GM19372 (cell line): ENCODE measurements around the gene TANC1.
"Not testable (repeated sequence)": the region's sequence is repeated elsewhere in the genome, so short reads cannot be mapped to it uniquely, and the experiment has no call there.

ENCODE experiments used
- ATAC-seq: cut with Tn5 transposase; IDR thresholded peaks from one replicate; pipeline ENCODE4 v1.9.1; 2021; ENCODE audit warnings: mild to moderate bottlenecking, low read depth, moderate library complexity; ENCODE audit not compliant: unreplicated experiment

TANC1 gene

DNA sequence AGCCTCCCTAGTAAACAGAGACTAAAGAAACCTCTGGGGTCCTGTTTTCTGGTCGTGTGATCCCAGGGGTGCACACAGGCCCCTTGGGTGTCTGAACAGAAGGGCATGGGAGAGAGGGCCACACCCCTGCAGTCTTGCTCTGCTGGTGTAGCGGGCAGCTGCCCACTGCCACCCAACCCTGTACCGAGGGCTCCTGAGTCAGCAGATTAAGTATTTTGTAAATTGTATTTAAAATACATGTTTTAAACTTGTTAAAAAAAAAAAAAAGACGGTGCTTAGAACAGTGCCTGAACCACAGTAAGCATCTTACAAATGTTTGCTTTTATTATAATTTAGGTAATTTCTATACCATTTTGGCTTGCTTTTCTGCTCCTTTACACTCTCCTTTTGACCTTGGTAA is 113.7 kb downstream of the TANC1 start:
- ATAC-seq = no peak

- ATAC-seq = no peak
These were observed 116.2 kb downstream of the TANC1 start for GRCh38 chr2:159084384-159085370.

DNA sequence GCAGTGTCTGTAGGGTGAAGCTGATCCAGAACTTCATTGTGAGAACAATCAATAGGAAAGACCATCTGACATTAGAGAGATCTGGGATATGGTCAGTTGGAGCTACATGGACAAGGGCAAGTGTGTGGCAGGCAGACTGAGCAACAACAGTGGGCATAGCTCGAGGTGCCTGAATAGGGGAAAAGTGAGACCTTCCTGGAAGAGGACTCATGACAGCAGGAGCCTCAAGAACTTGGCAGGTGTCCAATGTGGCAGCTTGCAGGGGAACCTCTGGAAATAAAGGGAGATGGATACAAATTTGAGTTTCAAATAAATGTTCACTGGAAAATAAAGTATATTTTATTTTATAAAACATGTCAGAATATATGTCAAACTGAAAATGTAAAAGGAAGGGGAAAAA is 117.9 kb downstream of the TANC1 start:
- ATAC-seq = no peak

GRCh38 chr2:159086826-159087225 is 118.4 kb downstream of the TANC1 start:
- no peak for ATAC-seq

GRCh38 chr2:159088906-159089305 is 120.5 kb downstream of the TANC1 start:
- ATAC-seq = no peak

DNA sequence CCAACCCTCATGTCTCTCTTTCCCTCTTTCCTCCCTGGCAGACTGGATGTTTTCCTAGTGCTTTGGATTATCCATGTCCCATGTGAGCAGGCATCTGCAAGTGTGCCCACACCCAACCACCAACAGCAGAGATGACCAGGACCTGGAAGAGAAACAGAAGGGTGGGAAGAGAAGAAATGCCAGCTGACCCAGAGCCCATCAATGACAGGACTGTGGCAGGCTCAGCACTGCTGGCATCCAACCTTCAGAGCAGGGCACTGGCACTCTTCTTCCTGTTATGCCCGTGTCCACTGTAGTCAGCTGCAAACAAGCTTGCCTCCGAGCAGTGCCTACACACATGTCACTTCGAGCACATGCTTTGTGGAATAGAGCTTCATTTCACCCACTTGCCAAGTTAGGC is 121.1 kb downstream of the TANC1 start:
- no peak for ATAC-seq

GRCh38 chr2:159090514-159091201 is 122.2 kb downstream of the TANC1 start:
- ATAC-seq = peak; percentile 62

- no peak for ATAC-seq
These were observed 122.9 kb downstream of the TANC1 start for GRCh38 chr2:159091381-159091780.

DNA sequence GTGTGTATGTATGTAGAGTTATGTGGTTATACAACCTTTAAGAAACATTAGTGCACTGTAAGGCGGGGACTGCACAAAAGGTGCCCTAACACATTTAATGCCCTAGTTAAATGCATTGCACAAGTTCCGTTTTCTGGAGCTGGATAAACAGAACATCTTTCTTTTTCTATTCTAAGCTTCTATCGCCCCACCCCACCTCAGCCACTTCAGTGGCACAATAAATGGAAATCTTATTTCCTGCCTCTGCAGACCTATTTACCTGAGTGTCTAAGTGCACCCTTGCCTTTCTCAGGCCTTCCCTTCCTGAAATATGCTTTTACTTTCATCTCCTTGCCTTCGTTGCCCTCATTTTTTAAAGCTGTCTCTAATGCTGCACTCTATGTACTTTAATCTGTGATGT is 123.5 kb downstream of the TANC1 start:
- no peak for ATAC-seq

GRCh38 chr2:159093497-159093896 is 125.1 kb downstream of the TANC1 start:
- ATAC-seq = no peak

DNA sequence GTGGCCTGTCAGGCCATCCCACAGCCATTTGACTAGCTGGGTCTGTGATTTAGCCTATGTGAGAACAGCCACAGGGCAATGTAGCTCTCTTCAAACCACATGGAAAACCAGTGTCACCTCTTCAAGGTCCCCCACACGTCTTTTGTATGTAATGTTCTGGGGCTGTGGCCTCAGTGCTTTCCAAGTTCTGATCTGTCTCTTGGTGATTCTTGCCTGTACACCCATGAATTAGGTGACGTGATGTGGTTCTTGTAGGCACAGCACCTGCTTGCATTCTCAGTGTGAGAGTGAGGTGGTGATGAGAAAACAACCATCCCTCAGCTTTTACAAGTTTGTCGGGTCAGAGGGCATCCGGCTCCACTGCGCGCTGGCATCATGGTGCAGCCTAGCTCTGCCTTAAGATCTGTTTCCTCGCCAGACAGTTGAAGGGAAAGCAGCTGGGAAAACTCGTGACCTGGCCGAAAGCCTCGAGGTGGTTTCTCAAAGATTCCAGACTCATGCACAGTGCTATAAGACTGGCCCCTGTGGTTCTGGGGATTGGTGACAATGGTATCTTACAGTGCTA is 125.8 kb downstream of the TANC1 start:
- ATAC-seq = no peak

- no peak for ATAC-seq
These were observed 127.4 kb downstream of the TANC1 start for GRCh38 chr2:159095813-159096212.

DNA sequence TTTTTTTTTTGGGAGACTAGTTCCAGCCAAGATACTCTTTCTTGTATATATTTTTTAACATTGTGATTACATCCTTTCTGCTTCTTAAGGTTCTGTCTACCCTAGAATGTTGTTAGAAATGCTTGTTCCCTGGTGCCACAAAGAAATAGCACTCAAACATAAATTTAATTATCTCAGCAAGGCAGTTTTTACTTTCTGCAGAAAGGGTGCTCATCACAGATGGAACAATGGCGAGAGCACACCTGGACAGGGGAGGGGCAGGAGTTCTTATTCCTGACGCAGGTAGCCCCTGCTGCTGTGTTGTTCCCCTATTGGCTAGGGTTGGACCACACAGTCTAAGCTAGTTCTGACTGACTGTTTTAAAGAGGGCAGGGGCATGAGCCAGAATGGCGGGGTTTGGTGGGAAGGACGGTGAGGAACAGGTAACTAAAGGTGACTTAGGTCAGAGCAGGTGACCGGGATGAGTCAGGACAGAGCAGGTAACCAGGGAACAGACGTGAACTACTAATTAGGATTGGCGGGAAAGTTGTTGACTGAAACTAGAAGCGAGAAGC is 127.9 kb downstream of the TANC1 start:
- not testable (repeated sequence) for ATAC-seq

GRCh38 chr2:159096901-159097300 is 128.5 kb downstream of the TANC1 start:
- no peak for ATAC-seq

GRCh38 chr2:159098361-159098760 is 129.9 kb downstream of the TANC1 start:
- ATAC-seq = no peak

- no peak for ATAC-seq
These were observed 130.5 kb downstream of the TANC1 start for GRCh38 chr2:159098921-159099411.

DNA sequence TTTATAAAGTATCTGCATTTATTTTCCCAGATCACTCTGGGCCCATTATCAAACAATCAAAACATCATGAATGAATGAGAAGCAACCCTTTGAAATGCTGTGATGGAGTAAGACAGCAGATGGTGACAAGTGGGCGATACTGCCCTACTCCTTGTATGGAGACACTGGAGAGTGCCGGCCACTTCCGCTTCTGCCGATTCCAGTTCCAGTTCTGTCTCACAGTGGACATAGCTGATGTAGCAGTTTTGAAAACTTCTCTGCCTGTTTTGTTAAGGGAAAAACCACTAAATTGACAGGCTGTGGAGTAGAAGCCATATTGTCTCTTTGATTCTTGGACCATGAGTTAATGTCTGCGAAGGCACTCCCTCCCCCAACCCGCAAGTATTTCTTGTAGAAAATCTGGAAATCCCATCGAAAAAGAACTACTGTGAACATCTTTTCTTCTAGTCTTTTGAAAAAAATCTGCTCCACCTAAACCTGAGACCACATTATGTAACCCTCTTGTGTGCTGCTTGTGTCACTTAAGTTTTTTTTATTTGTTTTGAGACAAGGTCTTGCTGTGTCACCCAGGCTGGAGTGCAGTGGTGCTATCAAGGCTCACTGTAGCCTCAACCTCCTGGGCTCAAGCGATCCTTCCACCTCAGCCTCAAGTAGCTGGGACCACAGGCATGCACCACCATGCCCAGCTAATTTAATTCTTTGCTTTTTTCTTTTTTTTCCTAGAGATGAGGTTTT is 133.5 kb downstream of the TANC1 start:
- ATAC-seq = no peak

GRCh38 chr2:159103411-159103810 is 135.0 kb downstream of the TANC1 start:
- no peak for ATAC-seq

DNA sequence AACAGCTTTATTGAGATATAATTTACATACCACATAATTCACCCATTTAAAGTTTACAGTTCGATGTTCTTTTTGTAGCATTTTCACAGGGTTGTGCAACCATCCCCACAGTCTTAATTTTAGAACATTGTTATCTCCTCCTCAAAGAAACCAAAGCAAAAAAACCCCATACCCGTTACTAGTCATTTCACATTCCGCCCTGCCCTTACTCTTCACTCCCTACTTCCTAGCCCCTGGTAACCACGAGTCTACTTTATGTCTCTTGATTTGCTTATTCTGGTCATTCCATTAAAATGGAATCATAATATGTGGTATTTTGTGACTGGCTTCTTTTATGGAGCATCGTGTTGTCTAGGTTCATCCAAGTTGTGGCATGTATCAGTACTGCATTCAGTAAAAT is 137.7 kb downstream of the TANC1 start:
- ATAC-seq = no peak

- ATAC-seq = no peak
These were observed 139.9 kb downstream of the TANC1 start for GRCh38 chr2:159108181-159108893.
